HL-60 (cell line): ENCODE data around the gene ADD2.

ENCODE experiments used
- CTCF ChIP-seq: IDR thresholded peaks from one replicate; pipeline ENCODE4 v1.5.1; 2011; ENCODE audit warnings: low read length, control low read depth, inconsistent platforms; ENCODE audit not compliant: insufficient read depth
- POLR2AphosphoS5 ChIP-seq: IDR thresholded peaks from 2 replicates; pipeline ENCODE4 v1.6.1; 2012; ENCODE audit warnings: low read depth
- REST ChIP-seq: IDR thresholded peaks from 2 replicates; pipeline ENCODE4 v1.6.1; 2012; ENCODE audit warnings: low read depth; ENCODE audit not compliant: insufficient replicate concordance
- SPI1 ChIP-seq: IDR thresholded peaks from 2 replicates; pipeline ENCODE4 v1.6.1; 2012; ENCODE audit warnings: low read depth, mild to moderate bottlenecking, borderline replicate concordance

- TF ChIP-seq POLR2AphosphoS5 (no peak), CTCF (no peak), REST (no peak), SPI1 (no peak)
Observed at GRCh38 chr2:70730730-70731129, 37.3 kb downstream of the ADD2 start.
